HG02588 (cell line): ENCODE results near the gene DUSP23.

Experiments used
- ATAC-seq: cut with Tn5 transposase; IDR thresholded peaks from one replicate; pipeline ENCODE4 v1.9.1; 2021; ENCODE audit warnings: mild to moderate bottlenecking, moderate library complexity; ENCODE audit not compliant: unreplicated experiment

Gene DUSP23

DNA sequence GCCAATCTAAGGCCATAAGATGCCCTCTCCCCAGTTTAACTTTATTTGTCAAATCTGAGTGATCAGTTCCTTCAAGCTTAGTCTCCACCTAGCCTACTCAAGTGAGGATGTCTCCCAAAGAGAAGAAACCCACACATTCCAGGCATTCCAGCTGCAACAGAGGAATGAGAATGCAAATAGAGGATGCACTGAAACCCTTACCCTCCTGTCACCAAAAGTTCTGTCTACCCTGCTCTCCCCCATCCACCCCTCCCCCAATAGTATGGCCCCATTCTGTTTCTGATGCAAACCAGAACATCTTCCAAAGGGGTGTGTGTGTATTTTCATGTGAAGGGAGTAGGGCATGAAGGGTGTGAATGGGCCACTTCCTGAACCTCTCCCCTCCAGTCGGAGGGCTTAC, 3.0 kb downstream of the DUSP23 start:
- ATAC-seq, result no peak

DNA sequence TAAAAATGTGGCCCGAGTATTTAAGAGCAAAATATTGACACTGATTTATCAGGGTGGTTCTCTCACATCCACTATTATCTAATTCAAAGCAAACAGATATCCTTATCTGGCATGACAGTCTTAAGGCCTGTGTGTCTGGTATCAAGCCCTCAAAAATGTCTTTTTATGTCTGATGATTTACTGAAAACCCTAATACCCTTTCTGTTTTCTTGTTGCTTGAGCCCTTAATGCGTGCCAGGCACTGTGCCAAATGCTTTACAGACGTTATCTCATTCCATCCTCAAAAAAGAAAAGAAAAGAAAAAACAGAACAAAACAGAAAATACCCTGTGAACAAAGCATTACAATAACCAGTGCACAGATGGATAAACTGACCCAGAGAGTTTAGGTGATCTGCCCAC, 5.7 kb downstream of the DUSP23 start:
- no peak for ATAC-seq

DNA sequence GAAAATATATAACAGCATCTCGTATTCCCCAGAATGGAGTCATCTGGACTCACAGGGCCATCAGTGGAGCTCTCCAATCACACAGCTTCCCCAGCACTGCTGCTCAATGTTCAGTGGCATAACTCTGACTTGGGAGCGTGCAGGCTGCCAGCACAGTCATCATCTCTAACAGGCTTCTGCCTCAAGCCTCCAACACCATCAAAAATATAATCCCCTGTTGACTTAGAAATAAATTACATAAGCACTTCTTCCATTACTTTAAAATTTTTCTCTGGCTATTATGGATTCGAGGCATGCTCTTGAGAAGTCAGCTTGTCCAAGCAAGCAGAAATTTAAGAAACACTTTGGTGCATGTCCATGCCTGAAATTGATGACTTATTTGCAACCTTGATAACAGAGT, 6.2 kb downstream of the DUSP23 start:
- ATAC-seq, result no peak

DNA sequence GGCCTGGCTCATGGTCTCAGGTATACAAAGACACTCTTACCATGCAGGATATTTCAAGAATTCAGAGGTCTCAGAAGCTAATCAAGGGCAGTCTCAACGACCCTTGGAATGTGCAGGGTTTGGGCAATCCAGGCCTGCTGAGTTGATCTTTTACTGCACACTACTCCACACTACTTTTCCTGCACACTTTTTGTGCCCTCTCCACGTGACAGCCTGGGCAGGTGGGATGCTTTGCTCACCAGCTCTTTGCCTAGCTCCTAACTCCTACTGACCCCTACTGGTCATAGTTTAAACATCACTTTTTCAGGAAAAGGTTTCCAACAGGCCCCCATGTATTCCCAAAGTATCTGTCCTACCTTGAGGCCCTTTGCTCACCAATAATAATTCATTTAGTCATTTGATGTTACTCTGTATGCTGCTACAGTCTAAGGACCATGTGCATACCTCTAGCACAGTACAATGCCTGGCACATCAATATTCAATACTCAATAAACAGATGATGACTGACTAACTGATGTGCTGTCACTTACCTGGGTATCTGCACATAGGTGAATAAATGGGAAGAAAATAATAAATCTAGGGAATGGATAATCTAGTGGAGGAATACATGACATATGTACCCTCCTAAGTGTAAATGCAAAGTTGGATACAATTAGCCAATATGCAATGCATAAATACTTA, 9.6 kb downstream of the DUSP23 start:
- no peak for ATAC-seq

DNA sequence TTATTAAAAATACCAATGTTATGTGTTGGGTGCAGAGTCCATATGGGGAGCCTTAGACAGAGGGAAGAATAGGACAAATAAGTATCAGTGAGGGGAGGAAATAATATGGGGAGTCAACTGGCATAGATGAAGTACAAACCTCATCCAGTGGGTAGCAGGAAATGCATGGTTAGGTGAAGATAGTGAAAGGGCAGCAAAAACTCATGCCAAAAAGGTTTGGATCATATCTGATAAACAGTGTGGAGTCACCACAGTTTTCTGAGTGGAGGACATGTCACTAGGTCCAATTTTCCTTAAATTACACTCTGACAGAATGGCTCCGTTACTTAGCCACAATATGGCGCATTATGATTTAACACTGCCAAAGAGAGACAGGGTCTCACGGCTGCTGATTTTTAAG, 10.3 kb downstream of the DUSP23 start:
- ATAC-seq, result no peak

DNA sequence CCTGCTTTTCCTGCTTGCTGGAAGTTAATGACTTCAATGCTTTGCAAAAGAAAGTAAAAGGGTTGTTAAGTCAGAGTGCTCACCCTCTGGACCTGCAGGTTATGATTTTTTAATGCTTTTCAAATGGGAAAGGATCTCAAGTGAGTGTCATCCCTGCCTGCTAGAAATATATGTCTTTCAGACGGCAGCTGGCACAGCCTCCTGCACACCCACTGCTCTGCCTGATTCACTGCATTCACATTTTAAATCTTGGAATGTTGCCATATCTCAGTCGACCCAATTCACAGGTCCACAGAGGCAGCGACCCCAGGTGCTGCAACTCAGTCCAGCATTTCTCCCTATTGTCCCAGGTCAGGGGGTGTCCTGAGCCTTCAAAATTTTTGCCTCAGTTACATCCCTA, 10.7 kb downstream of the DUSP23 start:
- no peak for ATAC-seq

DNA sequence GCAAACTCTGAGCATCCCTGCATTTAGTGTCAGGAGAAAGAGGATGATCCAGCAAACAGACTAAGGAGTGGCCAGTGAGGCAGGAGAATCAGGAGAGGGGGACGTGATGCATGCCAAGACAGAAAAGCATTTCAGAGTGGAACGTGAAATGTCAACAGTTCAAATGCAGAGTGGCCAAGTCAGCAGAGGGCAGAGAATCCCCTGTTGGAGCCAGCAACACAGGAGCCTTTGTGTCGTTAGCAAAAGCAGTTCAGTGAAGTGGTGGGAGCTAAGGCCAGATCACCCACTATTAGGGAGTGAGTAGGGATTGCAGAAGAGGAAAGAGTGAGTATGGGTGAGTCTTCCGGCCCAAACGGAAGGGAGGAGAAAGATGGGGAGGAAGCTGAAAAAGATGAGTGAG, 14.8 kb downstream of the DUSP23 start:
- no peak for ATAC-seq

DNA sequence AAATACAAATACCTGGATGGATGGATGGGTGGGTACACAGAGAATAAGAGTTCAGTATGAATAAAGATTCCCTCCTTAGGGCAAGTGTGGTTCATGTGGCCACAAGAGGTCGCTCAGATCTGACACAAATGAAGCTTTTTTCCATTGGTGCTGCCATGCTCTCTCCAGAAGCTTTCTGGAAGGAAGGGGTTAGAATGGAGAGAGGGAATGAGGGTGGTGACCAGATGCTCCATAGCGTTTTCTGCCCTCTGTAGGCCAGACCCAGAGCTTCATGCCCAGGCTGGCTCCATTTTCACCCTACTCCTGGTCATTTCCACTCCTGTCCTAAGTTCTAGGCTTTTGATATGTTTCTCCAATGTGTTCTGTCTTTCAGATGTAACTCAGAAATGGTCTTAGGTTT, 18.1 kb downstream of the DUSP23 start:
- ATAC-seq, result no peak

DNA sequence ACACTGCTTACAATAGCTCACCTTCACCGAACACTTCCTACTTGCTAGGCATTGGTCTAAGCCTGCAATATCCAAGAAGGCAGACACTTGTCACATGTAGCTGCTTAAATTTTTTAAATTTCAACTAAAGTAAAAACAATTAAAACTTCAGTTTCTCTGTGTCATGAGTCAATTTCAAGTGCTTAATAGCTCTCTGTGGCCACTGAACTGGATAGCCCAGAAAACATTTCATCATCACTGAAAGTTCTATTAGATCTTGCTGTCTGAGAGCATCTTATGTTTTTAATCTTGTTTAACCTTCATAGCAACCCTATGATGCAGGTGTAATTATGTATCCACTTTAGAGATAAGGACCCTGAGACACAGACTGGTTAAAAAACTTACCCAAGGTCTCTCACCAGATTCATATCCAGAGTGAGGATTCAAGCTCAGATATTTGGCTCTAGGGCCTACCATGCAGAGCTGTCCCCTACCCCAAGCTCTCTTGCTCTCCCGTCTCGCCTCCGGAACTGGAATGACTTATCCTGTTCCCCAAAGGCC, 18.8 kb downstream of the DUSP23 start:
- no peak for ATAC-seq

DNA sequence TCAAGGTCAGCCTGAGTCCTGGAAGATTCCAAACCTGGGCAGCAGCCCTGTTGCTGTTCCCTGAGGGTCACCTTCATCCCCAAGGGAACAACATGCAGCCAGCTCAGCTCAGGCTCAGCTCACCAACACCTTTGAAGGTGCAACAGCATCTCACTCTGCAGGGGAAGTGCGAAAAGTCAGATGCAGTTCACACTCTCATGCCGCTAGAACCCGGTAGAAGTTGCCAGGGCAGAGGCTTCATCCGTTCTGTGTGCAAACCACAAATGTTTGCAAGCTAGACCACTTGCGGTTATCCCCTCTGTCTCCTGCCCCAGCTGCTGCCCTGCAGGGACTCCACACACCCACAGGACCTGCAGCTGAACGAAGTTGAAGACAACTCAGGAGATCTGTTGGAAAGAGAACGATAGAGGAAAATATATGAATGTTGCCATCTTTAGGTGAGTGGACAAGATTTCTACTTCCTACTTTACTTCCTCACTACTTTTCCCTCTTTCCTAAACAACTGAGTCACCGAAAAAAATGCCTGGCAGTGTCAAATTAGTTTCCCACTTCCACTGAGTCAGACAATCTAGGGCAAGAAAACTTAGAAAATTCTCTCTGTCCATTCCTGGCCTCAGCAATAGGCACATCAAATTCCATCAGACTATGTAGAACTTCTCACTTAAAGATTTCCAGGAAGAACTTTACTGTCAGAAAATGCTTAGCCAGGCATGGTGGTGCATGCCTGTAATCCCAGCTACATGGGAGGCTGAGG, 19.6 kb downstream of the DUSP23 start:
- peak; percentile 59 for ATAC-seq

DNA sequence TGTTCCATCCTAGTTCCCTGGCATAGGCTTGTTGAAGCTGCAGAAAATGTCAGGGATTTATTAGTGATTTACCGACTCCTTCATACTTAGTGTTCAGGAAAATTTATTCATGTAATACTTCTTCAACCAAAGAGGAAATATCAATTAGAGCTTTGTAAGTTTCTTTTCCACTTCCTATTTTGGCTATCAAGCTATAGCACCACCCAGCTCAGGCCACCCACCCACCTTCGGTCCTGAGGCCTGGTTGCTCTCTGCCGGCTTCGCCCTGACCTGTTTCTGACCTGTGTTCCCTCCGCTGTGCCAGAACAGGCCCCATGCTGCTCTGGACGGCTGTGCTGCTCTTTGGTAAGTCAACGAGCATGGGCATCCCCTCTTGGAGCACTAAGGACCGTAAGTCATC, 21.3 kb downstream of the DUSP23 start, which contains the start of gene FCRL6:
Gene FCRL6 (plus strand): TSS at position 250 of the 400 bp plus-strand sequence. CDS start 65 bp downstream, at position 315.
- ATAC-seq, result no peak

DNA sequence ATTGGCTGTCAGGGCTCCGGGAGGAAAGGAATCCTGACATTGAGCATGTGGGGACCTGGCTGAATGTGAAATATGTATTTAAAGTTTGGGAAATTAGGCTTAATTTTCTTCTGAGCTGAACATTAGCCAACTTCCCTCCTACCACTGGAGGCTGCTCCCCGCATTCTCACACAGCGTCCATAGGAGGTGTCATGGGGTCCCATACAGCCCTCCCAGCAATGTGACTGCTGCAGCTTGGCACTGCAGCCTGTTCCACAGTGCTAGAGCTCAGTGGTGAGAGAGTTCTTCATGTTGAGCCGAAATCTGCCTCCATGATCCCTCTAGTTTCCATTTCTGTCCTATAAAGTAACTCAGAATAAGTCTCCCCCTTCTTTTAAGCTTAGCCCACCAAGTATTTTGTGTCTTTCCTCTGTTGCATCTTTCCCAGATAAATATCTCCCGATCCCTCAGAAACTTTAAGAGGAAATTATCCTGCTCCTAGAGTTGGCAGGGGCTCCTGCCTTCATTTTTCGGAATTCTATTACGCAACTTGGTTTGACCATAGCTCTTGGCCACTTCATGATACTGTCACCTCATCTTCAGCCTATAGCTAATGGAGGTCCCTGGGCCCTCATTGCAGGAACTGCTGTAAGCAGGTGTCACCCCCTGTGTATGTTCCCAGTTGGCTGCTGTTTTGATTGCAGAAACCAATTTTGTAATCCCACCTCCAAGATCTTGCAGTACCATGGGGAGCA, 23.4 kb downstream of the DUSP23 start:
- no peak for ATAC-seq

DNA sequence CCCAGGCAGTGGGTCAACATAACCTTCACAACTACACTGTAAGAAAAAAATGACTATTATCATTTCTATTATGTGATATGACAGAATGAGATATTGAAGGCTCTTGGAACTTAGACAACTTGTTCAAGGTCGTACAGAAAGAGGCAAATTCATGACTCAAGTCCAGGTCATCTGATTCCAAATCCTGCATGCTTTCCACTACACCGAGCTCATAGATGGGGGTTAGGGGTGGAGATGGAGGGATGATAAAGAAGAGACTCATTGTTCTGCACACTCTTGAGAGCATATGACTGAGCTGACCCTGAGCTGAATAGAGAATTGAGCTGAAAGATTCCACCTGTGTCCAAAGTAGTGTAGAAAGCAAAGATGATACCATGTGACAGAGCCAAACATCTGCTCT, 24.2 kb downstream of the DUSP23 start:
- ATAC-seq, result no peak

DNA sequence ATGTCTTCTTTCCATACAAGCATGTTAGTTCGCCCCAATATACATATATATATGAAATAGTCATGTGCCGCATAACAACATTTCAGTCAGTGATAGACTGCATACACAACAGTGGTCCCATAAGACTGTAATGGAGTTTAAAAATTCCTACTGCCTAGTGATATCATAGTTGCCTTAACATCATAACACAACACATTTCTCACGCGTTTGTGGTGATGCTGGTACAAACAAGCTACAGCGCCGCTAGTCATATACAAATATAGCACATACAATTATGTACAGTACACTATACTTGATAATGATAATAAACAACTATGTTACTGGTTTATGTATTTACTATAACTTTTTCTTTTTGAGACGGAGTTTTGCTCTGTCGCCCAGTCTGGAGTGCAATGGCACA, 35.2 kb downstream of the DUSP23 start:
- no peak for ATAC-seq

DNA sequence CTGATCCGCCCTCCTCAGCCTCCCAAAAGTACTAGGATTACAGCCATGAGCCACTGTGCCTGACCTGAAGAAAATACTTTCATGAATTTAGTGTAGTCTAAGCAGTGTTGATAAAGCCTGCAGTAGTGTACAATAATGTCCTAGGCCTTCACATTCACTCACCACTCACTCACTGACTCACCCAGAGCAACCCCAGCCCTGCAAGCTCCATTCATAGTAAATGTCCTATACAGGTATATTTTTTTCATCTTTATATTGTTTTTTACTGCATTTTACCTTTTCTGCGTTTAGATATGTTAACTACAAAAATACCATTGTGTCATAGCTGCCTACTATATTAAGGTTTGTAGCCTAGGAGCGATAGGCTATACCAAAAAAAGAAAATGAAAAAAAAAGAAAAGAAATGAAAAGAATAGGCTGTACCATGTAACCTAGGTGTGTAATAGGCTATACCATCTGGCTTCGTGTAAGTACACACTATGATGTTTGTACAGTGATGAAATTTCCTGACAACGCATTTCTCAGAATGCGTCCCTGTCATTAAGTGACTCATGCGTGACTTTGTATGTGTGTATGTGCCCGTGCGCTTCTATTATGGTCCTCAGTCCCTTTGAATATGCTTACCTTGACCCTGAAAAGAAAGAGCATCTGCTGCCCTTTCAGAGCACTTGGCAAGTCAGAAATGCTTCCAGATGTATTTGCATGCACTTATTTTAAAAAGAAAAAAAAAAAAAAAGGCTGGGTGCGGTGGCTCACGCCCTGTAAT, 36.7 kb downstream of the DUSP23 start:
- ATAC-seq, result no peak

DNA sequence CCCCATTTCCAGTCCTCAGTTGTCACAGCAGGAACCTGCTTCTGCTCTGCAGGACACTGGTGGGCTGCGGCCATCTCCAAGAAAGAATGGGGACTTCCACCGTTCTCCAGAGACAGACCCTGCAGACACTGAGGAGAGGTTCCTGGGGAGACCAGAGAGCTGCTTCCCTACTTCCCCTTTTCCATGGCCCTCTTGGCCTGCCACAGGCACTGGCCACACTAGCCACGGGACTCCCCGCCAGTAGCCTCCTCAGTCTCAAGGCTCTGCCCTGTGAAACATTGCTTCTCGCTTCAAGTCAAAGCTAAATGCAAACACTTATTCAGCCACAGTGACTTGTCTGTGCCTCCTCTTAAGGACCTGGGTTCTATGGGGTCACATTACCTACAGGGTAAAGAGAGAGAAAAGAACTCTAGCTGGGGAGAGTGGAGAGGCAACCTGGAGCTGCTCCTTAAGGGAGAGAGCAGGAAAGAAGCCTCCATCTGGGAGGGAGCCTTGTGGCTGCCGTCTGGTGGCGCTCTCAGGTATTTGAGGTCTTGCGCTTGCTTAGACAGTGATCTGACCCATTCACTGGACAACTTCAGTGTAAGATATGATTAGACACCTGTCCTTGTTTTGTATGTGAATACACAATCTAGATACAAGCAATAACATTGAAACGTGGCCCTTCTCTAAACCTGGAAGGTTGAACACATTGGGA, 40.6 kb downstream of the DUSP23 start:
- ATAC-seq, result no peak

DNA sequence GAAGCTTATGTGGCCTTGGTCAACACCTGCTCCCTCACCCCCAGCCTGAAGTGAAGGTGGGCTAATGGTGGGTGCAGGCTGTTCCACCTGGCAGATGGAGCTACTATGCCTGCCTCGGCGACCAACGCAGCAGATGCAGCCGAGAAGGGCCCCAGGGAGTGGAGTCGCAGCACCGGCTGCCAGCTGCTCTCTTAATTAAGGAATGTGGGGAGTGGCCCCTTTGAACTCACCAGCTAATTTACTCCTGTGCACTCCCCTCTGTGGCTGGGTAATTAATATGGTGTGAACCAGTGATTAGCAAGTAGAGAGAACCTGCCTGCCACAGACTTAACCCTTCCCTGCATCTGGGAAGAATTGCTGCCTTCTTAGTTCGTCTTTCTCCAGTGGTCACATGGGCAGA, 42.6 kb downstream of the DUSP23 start:
- no peak for ATAC-seq

DNA sequence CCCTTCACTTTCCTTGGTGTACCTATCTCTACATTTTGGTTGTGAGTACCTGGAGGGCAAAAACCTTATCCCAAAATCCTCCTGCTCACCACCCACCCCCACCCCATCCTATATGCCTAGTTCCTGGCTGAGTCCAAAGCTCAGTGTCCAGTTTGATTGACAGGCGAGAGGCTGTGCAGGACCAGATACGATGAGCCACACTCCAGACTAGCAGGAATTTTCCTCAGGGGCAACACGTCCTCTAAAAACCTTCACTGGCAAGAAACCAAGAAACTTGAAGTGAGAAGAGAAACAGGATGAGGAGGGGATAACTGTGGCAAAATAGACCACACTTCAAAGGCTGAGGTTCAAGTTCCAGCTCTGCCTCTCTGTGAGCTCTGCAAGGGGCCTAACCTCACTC, 44.8 kb downstream of the DUSP23 start:
- ATAC-seq, result no peak

DNA sequence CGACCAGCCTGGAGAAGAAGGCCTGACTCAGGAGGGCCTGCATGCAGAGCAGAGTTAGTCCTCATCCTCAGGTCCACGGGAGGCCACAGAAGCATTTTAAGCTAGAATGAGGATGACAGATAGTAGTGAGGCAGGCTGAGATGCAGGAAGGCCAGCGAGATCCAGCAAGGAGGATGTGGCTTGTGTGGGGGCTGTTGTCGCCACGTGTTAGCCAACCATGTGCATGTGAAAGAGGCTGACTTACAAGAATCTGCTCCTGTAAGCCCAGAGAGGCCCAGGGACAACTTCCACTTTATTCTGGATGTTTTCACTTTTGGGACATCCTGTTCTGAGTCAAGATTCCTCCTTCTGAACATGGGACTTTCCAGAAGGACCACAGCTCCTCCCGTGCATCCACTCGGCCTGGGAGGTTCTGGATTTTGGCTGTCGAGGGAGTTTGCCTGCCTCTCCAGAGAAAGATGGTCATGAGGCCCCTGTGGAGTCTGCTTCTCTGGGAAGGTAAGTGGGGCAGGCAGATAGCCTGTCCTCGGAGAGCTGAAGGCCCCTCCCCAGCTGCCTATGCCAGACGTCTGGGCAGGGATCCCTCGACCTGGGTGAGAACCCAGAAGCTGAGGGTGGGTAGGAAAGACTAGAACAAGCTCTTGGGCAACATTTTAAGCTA, 45.8 kb downstream of the DUSP23 start, which contains the start of gene SLAMF8:
Gene SLAMF8 (plus strand): TSS at position 433 of the 661 bp plus-strand sequence. CDS start 26 bp downstream, at position 459.
- ATAC-seq, result no peak

DNA sequence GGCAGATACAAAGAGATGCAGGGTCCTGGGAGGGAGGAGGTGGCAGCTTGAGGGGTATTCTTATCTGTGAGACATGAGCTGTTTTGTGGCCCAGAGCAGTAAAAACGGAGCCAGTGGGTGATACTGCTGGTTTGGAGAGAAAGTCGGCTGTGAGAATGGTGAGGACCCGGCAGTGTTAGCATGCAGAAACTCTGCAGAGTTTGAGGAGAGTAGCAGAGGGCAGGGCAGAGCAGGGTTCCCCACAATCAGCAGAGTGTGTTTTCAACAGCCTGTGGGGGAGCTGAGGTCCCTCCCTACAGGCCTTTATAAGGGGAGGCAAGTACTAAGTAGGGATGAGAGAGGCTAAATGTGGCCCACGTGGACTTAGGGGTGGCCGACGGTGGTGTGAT, 46.3 kb downstream of the DUSP23 start:
- no peak for ATAC-seq
